Inferior parietal cortex (tissue), 1 donor: ENCODE results near the gene ACSS1.

ENCODE experiments used
- DNase-seq: peaks from one replicate; pipeline ENCODE4 v3.0.0-alpha.2; 2016; ENCODE audit errors: extremely low spot score

Gene ACSS1

GRCh38 chr20:25030649-25031207, 27.2 kb downstream of the ACSS1 start:
- no peak for DNase-seq

GRCh38 chr20:25030007-25030648, 27.8 kb downstream of the ACSS1 start:
- DNase-seq = no peak

- no peak for DNase-seq
Measured at GRCh38 chr20:25025986-25026605, 31.8 kb downstream of the ACSS1 start.

- DNase-seq = no peak
Measured at GRCh38 chr20:25025091-25025861, 32.7 kb downstream of the ACSS1 start.

- no peak for DNase-seq
Measured at GRCh38 chr20:25024171-25024570, 33.8 kb downstream of the ACSS1 start.

- DNase-seq = no peak
Measured at GRCh38 chr20:25023356-25023755, 34.6 kb downstream of the ACSS1 start.

- DNase-seq = no peak
Measured at GRCh38 chr20:25022680-25023079, 35.3 kb downstream of the ACSS1 start.

- no peak for DNase-seq
Measured at GRCh38 chr20:25021336-25021735, 36.6 kb downstream of the ACSS1 start.

GRCh38 chr20:25020901-25021301, 37.0 kb downstream of the ACSS1 start:
- DNase-seq = no peak

GRCh38 chr20:25020345-25020744, 37.6 kb downstream of the ACSS1 start:
- DNase-seq = no peak

- no peak for DNase-seq
Measured at GRCh38 chr20:25019381-25020155, 38.4 kb downstream of the ACSS1 start.

GRCh38 chr20:25018841-25019240, 39.1 kb downstream of the ACSS1 start:
- DNase-seq = no peak

- no peak for DNase-seq
Measured at GRCh38 chr20:25018425-25018824, 39.5 kb downstream of the ACSS1 start.

GRCh38 chr20:25017257-25017803, 40.6 kb downstream of the ACSS1 start:
- no peak for DNase-seq

- DNase-seq = no peak
Measured at GRCh38 chr20:25016471-25016870, 41.5 kb downstream of the ACSS1 start.

- DNase-seq = no peak
Measured at GRCh38 chr20:25015986-25016385, 42.0 kb downstream of the ACSS1 start.

- no peak for DNase-seq
Measured at GRCh38 chr20:25014816-25015215, 43.1 kb downstream of the ACSS1 start.

GRCh38 chr20:25013478-25014380, 44.2 kb downstream of the ACSS1 start:
- no peak for DNase-seq

- DNase-seq = no peak
Measured at GRCh38 chr20:25012616-25013189, 45.2 kb downstream of the ACSS1 start.

GRCh38 chr20:25011831-25012241, 46.1 kb downstream of the ACSS1 start:
- DNase-seq = no peak
